Astrocyte of the cerebellum (primary cell): Measurements from ENCODE around the gene GSG1.

Experiments
- DNase-seq: peaks from one replicate; pipeline ENCODE4 v3.0.0-alpha.2; 2011; ENCODE audit warnings: low read depth
- H3K4me3 ChIP-seq: 2 replicates; pipeline ENCODE4 v1.5.1; 2011; ENCODE audit warnings: mild to moderate bottlenecking, low read depth, low read length, moderate library complexity
- in situ Hi-C: cut with HindIII; loops from 2 replicates; pipeline ENCODE4 v1.10.0; 2017; ENCODE audit warnings: low sequenced_read_pairs
- TF ChIP-seq, protein P1 (sequence below): IDR thresholded peaks from 2 replicates; pipeline ENCODE4 v1.5.1; 2012; ENCODE audit warnings: low read length, low read depth, moderate library complexity, mild to moderate bottlenecking; ENCODE audit errors: missing control alignments

GSG1 gene

DNA sequence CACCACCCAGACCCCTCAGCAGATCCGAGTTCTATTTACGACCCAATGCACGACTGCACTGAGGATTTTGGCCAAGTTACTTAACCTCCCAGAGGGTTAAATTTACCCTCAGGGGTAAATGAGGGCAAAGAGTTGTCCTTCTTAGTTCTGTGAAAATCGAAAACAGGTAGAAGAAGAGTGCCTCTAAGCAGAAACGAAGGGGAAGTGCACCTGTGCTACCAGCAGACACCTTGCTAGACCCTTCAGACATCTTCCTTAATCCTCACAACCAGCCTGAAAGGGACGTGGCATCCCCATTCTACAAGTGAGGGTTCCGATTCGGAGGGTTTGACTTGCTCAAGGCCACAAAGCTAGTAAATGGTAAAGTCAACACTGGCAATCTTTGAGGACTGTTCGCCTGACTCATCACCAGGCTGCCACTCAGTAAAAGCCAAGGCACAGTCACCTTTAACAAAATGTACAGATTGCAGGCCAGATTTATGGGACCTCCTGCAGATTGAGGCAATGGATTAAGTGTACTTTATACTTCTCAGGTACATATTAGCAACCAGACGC lies 1.6 kb downstream of the GSG1 start:
- TF ChIP-seq, protein P1, sequence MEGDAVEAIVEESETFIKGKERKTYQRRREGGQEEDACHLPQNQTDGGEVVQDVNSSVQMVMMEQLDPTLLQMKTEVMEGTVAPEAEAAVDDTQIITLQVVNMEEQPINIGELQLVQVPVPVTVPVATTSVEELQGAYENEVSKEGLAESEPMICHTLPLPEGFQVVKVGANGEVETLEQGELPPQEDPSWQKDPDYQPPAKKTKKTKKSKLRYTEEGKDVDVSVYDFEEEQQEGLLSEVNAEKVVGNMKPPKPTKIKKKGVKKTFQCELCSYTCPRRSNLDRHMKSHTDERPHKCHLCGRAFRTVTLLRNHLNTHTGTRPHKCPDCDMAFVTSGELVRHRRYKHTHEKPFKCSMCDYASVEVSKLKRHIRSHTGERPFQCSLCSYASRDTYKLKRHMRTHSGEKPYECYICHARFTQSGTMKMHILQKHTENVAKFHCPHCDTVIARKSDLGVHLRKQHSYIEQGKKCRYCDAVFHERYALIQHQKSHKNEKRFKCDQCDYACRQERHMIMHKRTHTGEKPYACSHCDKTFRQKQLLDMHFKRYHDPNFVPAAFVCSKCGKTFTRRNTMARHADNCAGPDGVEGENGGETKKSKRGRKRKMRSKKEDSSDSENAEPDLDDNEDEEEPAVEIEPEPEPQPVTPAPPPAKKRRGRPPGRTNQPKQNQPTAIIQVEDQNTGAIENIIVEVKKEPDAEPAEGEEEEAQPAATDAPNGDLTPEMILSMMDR = no peak
- no peak for DNase-seq
- in situ Hi-C loops = no loop called here
- H3K4me3 ChIP-seq = no peak overlapping the region

DNA sequence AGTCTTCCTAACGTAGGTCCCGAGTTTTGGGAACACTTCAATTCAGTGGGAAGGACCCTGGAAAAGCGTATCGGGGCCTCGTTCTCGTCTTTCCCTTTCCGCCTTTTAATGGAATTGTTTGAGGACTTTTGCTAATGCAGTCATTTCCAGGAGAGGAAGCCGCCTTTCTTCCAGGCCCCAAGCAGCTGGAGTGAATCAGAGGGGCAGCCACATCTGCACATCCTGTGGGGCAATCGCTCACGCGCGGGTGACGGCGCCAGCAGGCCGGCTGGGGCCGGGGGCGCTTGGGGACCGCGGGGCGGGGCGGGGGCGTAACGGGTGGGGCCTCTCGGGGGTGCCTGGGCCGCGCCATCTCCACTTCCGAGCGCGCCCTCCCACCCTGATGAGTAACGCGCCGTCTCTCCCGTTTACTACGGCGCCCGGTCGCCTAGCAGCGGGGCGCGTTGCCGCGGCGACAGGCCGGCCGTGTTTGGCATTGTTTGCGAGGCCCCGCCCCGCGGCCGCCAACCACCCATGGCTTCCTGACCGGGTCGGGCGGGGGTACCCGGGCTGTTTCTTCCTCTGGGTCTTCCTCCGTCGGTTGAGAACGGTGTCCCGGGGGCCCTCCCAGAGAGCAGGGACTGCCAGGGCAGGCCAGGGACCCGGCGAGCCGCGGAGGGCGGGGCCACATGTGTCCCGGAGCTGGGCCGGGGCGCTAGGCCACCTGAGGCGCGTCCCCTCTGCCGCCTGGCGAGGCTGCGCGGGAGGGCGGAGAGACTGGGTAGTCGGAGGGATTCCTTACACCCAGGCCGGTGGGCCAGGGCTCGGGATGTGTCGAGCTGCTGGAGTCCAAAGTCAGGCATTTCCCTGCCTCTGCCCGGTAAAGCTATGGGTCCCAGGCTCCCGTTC lies 2.3 kb downstream of the GSG1 start:
- in situ Hi-C loops = no loop called here
- DNase-seq = peak; percentile 49
- TF ChIP-seq, protein P1 = no peak
- H3K4me3 ChIP-seq = peak overlapping the region; percentile 40

DNA sequence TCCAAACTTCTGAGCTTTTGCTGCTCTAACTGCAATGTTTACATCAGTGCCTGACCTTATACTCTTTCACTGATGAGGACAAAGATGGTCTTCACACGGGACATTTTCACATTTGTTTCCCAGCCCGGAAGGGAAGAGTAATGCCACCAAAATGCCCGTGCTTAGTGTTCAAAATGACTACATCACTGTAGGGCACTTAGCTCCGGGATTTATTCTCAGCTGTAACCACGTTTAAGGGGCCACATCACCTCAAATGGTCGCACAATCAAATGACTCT lies 2.9 kb downstream of the GSG1 start:
- DNase-seq = no peak
- H3K4me3 ChIP-seq = peak overlapping the region; percentile 40
- in situ Hi-C loops = no loop called here
- TF ChIP-seq, protein P1 = no peak

DNA sequence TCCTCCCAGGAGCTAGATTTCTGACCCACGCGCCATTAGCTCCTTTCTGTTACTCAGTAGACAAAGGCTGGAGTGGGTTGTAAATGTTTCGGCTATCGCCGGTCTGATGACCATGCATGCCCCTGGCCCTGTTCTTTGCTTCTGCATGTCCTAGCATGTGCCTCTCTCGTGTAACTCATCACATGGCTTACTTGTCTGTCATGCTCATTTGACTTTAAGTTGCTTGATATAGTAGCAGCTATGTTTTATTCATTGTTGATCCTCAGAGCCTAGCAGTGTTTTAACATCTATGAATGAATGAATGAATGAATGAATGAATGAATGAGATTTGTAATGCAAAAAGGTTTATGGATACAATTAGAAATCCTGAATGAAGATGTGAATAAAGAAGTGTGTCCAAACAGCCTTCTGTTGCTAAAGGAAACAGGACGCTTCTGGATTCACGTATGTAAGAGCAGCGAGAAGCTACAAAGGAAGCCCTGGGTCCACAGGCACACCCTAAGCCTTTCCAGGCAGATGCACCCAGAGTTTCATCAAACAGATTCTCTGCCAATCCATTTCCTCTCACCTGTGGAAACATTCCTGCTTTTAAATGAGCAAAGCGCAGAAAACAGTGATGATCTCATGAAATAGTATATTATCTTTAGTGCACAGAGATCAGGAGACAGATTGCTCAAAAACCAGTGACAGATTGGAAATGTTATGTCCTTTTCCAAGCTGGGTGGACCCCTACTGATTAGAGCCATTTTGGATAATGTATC lies 3.4 kb downstream of the GSG1 start:
- in situ Hi-C loops = no loop called here
- DNase-seq = no peak
- TF ChIP-seq, protein P1 = no peak
- H3K4me3 ChIP-seq = no peak overlapping the region

DNA sequence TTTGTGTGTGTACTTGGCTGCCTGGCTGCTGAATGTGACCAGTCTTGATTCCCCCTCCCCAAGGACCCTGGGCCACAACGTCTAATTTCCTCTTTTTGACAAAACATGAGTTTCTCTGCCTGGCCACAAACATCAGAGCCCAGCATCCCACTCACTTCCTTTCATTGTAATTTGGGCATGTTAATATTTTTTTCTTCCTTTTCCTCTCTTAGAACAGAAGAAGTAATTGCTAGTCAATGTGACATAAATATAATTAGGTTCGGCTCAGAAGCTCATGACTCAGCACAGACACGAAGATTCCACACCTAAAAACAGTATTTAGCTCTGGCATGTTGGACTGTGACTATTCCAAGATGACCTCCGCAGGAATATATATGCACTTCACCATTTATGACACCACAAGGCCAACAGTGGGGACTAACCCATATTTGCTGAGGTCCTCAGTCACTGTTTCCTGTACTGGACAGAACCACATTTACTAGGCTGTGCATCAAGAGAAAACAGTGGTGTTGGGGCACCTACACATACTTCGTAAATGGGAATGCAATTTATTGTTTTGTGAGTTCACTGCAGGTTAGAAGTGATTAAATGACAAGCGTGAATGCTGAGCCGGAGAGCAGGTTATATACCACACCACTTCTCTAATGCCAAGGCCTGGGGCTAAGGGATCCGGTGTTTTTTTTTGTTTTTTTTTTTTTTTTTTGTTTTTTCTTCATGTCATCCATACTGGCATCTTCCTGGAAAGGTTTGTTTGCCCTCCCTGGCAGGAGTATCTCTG lies 4.2 kb downstream of the GSG1 start:
- TF ChIP-seq, protein P1 = no peak
- DNase-seq = no peak
- no peak overlapping the region for H3K4me3 ChIP-seq
- in situ Hi-C loops = no loop called here

DNA sequence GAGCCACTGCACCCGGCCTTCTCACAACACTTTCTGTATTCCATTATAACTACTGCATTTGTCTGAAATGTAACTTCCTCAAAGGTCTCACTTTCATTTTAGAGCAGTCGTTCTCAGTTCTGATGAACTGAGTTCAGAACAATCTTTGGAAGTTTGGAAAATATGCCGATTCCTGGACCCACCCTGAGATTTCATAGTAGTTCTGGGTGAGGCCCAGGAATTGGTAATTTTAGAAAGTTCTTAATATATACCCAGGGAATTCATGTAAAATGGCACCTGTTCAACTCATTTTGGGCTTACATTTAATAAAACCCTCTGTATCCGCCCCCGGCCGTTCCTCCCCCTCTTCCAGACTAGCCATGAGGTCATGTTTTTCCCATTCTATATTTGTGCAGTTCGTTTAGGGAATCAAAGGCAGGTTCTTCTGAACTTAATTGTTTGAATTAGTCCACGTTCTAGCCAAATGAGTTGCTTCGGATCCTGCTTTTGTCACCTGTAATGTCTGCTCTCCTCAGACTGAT lies 5.9 kb downstream of the GSG1 start:
- no peak overlapping the region for H3K4me3 ChIP-seq
- TF ChIP-seq, protein P1 = no peak
- DNase-seq = no peak
- in situ Hi-C loops = no loop called here
